Lower lobe of right lung (tissue), 2 donors: ENCODE data around the gene KIRREL1. TPM values are rescaled to one million over a fixed set of nuclear protein-coding genes. Genes with fewer than 3 reads are reported as not detected.

Experiments used
- ATAC-seq, 2 donors: fragments of 200-7000 bp; cut with Tn5 transposase; one replicate each; pipeline ENCODE4 v1.9.1; 2020 to 2022; ENCODE audit warnings: mild to moderate bottlenecking in 2 of 2, moderate library complexity in 2 of 2
- DNase-seq: peaks from one replicate; pipeline ENCODE4 v3.0.0-alpha.2; 2020
- H3K27ac ChIP-seq: fragments of 200-600 bp; one replicate; pipeline ENCODE4 v1.8.0; 2022
- H3K27me3 ChIP-seq: fragments of 200-600 bp; one replicate; pipeline ENCODE4 v1.8.0; 2022; ENCODE audit warnings: low read depth
- H3K36me3 ChIP-seq: fragments of 200-600 bp; one replicate; pipeline ENCODE4 v1.8.0; 2022; ENCODE audit warnings: mild to moderate bottlenecking
- H3K4me1 ChIP-seq: fragments of 200-600 bp; one replicate; pipeline ENCODE4 v1.8.0; 2022
- H3K4me3 ChIP-seq: fragments of 200-600 bp; one replicate; pipeline ENCODE4 v1.8.0; 2022; ENCODE audit warnings: mild to moderate bottlenecking
- H3K9me3 ChIP-seq: fragments of 200-600 bp; one replicate; pipeline ENCODE4 v1.8.0; 2022
- intact Hi-C: fragments of 100-400 bp; cut with DNase I; formaldehyde crosslinking; loops from one replicate; pipeline ENCODE4 v1.11.0; 2022
- total RNA-seq: library from RNA; stranded (reverse); fragmentation: NEBNext Ultra II Directional; extraction: Animal tissue kit (Norgen Biotek cat#: 25700); gene quantifications from one replicate; pipeline ENCODE4 v1.2.1, GENCODE V29; 2021
- TF ChIP-seq, protein P1 (sequence below): fragments of 200-600 bp; IDR thresholded peaks from one replicate; pipeline ENCODE4 v1.8.0; 2022; ENCODE audit warnings: antibody characterized with exemption, mild to moderate bottlenecking
- donor health status: DM: no; HTN: yes; CAD: no; lungs with severe emphysema.

KIRREL1 gene
- total RNA-seq, 1 donor from 2014 or later, result 26.9 TPM

- Histone ChIP-seq H3K27ac (peak overlapping the region; percentile 81), H3K4me1 (peaks cover 79% of the 10 kb centered on the region), H3K27me3 (no peaks in the 10 kb centered on the region), H3K9me3 (no peaks in the 10 kb centered on the region), H3K36me3 (no peaks in the 10 kb centered on the region), H3K4me3 (no peak overlapping the region)
- ATAC-seq (no peak), DNase-seq (no peak)
- TF ChIP-seq, protein P1, sequence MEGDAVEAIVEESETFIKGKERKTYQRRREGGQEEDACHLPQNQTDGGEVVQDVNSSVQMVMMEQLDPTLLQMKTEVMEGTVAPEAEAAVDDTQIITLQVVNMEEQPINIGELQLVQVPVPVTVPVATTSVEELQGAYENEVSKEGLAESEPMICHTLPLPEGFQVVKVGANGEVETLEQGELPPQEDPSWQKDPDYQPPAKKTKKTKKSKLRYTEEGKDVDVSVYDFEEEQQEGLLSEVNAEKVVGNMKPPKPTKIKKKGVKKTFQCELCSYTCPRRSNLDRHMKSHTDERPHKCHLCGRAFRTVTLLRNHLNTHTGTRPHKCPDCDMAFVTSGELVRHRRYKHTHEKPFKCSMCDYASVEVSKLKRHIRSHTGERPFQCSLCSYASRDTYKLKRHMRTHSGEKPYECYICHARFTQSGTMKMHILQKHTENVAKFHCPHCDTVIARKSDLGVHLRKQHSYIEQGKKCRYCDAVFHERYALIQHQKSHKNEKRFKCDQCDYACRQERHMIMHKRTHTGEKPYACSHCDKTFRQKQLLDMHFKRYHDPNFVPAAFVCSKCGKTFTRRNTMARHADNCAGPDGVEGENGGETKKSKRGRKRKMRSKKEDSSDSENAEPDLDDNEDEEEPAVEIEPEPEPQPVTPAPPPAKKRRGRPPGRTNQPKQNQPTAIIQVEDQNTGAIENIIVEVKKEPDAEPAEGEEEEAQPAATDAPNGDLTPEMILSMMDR, result no peak
- intact Hi-C loops, result no loop called here
These were observed 27.6 kb downstream of the KIRREL1 start for GRCh38 chr1:158020886-158021620.

DNA sequence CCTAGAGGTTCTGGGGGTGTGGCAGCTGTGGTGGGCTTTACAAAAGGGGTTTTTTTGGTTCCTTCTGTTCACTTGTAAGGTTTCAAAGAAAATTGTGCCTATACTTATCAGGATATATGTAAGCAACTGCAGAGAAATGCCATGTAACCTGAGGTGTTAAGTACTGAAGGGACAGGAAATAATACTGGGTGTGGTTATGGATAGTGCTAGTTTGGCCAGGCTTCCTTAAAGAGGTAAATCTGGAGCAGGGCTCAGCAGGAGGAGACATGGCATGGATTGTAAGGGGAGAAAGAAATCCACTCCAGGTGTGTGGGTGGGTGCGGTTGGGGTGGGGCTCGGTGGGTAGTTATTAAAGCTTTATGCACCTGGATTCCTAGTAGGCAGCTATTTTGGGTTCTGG lies 28.3 kb downstream of the KIRREL1 start:
- H3K4me3 ChIP-seq, result no peak overlapping the region
- H3K27ac ChIP-seq, result peak overlapping the region; percentile 81
- intact Hi-C loops, result no loop called here
- ATAC-seq, result peak; percentile 36 to 44
- H3K9me3 ChIP-seq, result no peaks in the 10 kb centered on the region
- TF ChIP-seq, protein P1, result no peak
- H3K27me3 ChIP-seq, result no peaks in the 10 kb centered on the region
- DNase-seq, result no peak
- no peaks in the 10 kb centered on the region for H3K36me3 ChIP-seq
- H3K4me1 ChIP-seq, result peaks cover 83% of the 10 kb centered on the region

GRCh38 chr1:158022554-158023312 lies 29.3 kb downstream of the KIRREL1 start:
- H3K36me3 ChIP-seq, result no peaks in the 10 kb centered on the region
- ATAC-seq, result peak; percentile 56 to 59
- no peaks in the 10 kb centered on the region for H3K27me3 ChIP-seq
- H3K9me3 ChIP-seq, result no peaks in the 10 kb centered on the region
- H3K27ac ChIP-seq, result peak overlapping the region; percentile 19
- intact Hi-C loops, result no loop called here
- DNase-seq, result no peak
- H3K4me3 ChIP-seq, result no peak overlapping the region
- TF ChIP-seq, protein P1, result no peak
- H3K4me1 ChIP-seq, result peaks cover 79% of the 10 kb centered on the region

DNA sequence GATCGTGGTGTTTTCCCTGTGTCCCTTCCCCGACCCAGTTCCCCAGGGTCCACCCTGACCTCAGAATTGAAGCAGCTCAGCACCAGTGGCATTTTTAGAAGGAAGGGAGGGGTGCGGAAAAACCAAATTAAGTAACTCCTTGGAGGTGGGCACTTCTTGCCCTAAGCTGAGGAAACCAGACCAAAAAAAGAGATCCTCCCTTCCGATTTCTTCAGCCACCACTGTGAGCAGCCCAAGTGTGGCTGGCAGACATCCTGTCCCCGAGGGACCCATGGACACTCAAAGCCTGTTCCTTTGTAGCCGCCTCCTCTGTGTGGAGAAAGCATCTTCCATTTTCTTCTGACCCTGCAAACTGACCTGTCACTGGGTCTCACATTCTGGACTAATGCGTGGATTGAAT lies 31.3 kb downstream of the KIRREL1 start:
- TF ChIP-seq, protein P1, result no peak
- H3K4me3 ChIP-seq, result no peak overlapping the region
- no peak for ATAC-seq
- intact Hi-C loops, result no loop called here
- H3K36me3 ChIP-seq, result no peaks in the 10 kb centered on the region
- no peak for DNase-seq
- peaks cover 59% of the 10 kb centered on the region for H3K4me1 ChIP-seq
- H3K27me3 ChIP-seq, result no peaks in the 10 kb centered on the region
- H3K9me3 ChIP-seq, result no peaks in the 10 kb centered on the region
- no peak overlapping the region for H3K27ac ChIP-seq

DNA sequence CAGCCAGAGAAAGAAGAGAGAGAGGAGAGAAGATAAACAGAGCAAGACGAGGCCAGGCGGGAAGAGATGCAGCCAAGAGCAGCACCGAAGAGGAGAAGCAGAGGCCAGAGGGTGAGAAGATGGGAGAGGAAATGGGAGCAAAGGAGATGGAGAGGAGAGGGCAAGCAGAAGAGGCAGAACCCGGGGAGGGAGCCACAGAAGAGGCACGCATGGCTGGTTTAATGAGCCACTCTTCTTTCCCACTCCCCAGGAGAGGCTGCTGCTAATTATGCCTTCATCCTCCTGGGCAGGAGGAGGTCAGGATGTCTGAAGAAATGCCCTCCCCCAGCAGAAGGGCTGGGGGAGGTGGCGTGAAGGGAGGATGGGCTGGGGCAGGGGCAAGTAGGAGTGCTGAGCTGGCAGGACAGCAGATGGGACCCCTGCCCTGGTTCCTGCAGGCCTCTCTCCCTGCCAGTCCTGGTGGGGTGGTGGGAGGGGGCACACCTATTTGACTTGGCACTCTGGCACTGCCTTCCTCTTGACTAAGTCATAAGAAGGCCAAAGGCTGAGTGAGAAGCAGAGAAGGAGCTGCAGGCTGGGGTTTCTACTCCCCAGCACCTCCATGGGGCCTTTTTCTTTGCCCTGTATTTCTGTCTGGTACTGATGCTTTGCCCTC lies 32.3 kb downstream of the KIRREL1 start:
- no peaks in the 10 kb centered on the region for H3K27me3 ChIP-seq
- H3K9me3 ChIP-seq, result no peaks in the 10 kb centered on the region
- DNase-seq, result no peak
- ATAC-seq, result no peak
- peaks cover 49% of the 10 kb centered on the region for H3K4me1 ChIP-seq
- intact Hi-C loops, result no loop called here
- H3K27ac ChIP-seq, result no peak overlapping the region
- H3K4me3 ChIP-seq, result no peak overlapping the region
- H3K36me3 ChIP-seq, result no peaks in the 10 kb centered on the region
- TF ChIP-seq, protein P1, result no peak
